Measurements from ENCODE around the gene FKBP15. TPM values are rescaled to one million over a fixed set of nuclear protein-coding genes. Genes with fewer than 3 reads are reported as not detected.

Gene FKBP15
- total RNA-seq, 1 donor from 2014 or later, result 30.0 TPM

- Mint-ChIP-seq H3K27me3 (ENCODE audit: low read depth) (no peaks in the 10 kb centered on the region), H3K9me3 (no peaks in the 10 kb centered on the region), H3K27ac (no peak overlapping the region), H3K4me3 (no peak overlapping the region), H3K4me1 (no peaks in the 10 kb centered on the region), H3K36me3 (peaks cover 53% of the 10 kb centered on the region)
- no peak for TF ChIP-seq CTCF (IDR thresholded peaks at IDR 0.05; ENCODE audit: unreplicated experiment)
- DNase-seq (ENCODE audit: low spot score in 2 of 2, unreplicated experiment in 2 of 2), result no peak
Observed at GRCh38 chr9:113181165-113181564, 39.9 kb downstream of the FKBP15 start.

- TF ChIP-seq CTCF (IDR thresholded peaks at IDR 0.05; ENCODE audit: unreplicated experiment), result no peak
- peaks cover 47% of the 10 kb centered on the region for H3K36me3 Mint-ChIP-seq
- H3K27me3 Mint-ChIP-seq (ENCODE audit: low read depth), result no peaks in the 10 kb centered on the region
Observed at GRCh38 chr9:113179839-113180238, 41.2 kb downstream of the FKBP15 start.

GRCh38 chr9:113178087-113178486, 43.0 kb downstream of the FKBP15 start:
- H3K27me3 Mint-ChIP-seq (ENCODE audit: low read depth), result no peaks in the 10 kb centered on the region
- no peaks in the 10 kb centered on the region for H3K9me3 Mint-ChIP-seq
- H3K36me3 Mint-ChIP-seq, result peaks cover 54% of the 10 kb centered on the region
- no peak overlapping the region for H3K4me3 Mint-ChIP-seq
- no peaks in the 10 kb centered on the region for H3K4me1 Mint-ChIP-seq
- no peak for TF ChIP-seq CTCF (IDR thresholded peaks at IDR 0.05; ENCODE audit: unreplicated experiment)
- H3K27ac Mint-ChIP-seq, result no peak overlapping the region
- no peak for DNase-seq (ENCODE audit: low spot score in 2 of 2, unreplicated experiment in 2 of 2)

More at GRCh38 chr9:113179839-113180238, 41.2 kb downstream of the FKBP15 start:
- DNase-seq (ENCODE audit: low spot score in 2 of 2, unreplicated experiment in 2 of 2), result no peak
- Mint-ChIP-seq H3K9me3 (no peaks in the 10 kb centered on the region), H3K4me3 (no peak overlapping the region), H3K4me1 (no peaks in the 10 kb centered on the region), H3K27ac (no peak overlapping the region)

- TF ChIP-seq CTCF (IDR thresholded peaks at IDR 0.05; ENCODE audit: unreplicated experiment), result no peak
- H3K4me3 Mint-ChIP-seq, result no peak overlapping the region
- H3K27ac Mint-ChIP-seq, result no peak overlapping the region
- H3K27me3 Mint-ChIP-seq (ENCODE audit: low read depth), result no peaks in the 10 kb centered on the region
- H3K36me3 Mint-ChIP-seq, result peaks cover 55% of the 10 kb centered on the region
- DNase-seq (ENCODE audit: low spot score in 2 of 2, unreplicated experiment in 2 of 2), result no peak
- H3K9me3 Mint-ChIP-seq, result peaks cover 6% of the 10 kb centered on the region
- no peaks in the 10 kb centered on the region for H3K4me1 Mint-ChIP-seq
Observed at GRCh38 chr9:113177251-113177650, 43.8 kb downstream of the FKBP15 start.

GRCh38 chr9:113176803-113177202, 44.3 kb downstream of the FKBP15 start:
- Mint-ChIP-seq H3K4me3 (no peak overlapping the region), H3K9me3 (peaks cover 7% of the 10 kb centered on the region), H3K4me1 (no peaks in the 10 kb centered on the region), H3K27me3 (ENCODE audit: low read depth) (no peaks in the 10 kb centered on the region), H3K36me3 (peaks cover 54% of the 10 kb centered on the region), H3K27ac (no peak overlapping the region)
- TF ChIP-seq CTCF (IDR thresholded peaks at IDR 0.05; ENCODE audit: unreplicated experiment), result no peak
- DNase-seq (ENCODE audit: low spot score in 2 of 2, unreplicated experiment in 2 of 2), result no peak

- no peak for TF ChIP-seq CTCF (IDR thresholded peaks at IDR 0.05; ENCODE audit: unreplicated experiment)
- Mint-ChIP-seq H3K27me3 (ENCODE audit: low read depth) (no peaks in the 10 kb centered on the region), H3K4me1 (no peaks in the 10 kb centered on the region), H3K36me3 (peaks cover 59% of the 10 kb centered on the region), H3K9me3 (peaks cover 7% of the 10 kb centered on the region), H3K4me3 (no peak overlapping the region), H3K27ac (no peak overlapping the region)
- DNase-seq (ENCODE audit: low spot score in 2 of 2, unreplicated experiment in 2 of 2), result no peak
Observed at GRCh38 chr9:113173341-113173740, 47.7 kb downstream of the FKBP15 start.
